Left lung (tissue), 10 donors: Measurements from ENCODE around the gene TADA1. TPM values are rescaled to one million over a fixed set of nuclear protein-coding genes. Genes with fewer than 3 reads are reported as not detected.

Source experiments
- ATAC-seq: fragments of 200-7000 bp; cut with Tn5 transposase; one replicate; pipeline ENCODE4 v1.9.1; 2020; ENCODE audit warnings: moderate library complexity
- DNase-seq, 4 donors: peaks; one replicate each; pipeline ENCODE4 v3.0.0-alpha.2; 2013 to 2020
- H3K27ac ChIP-seq, 2 donors: fragments of 200-600 bp; sonication (generic) in 1 of 2; one replicate each; pipeline versions ENCODE4 v1.5.0 to v1.8.0; 2020 to 2021
- H3K27me3 ChIP-seq, 2 donors: fragments of 200-600 bp; sonication (generic) in 1 of 2; one replicate each; pipeline versions ENCODE4 v1.5.0 to v1.8.0; 2020 to 2021
- H3K36me3 ChIP-seq, 2 donors: fragments of 200-600 bp; sonication (generic) in 1 of 2; one replicate each; pipeline versions ENCODE4 v1.5.0 to v1.8.0; 2020 to 2021
- H3K4me1 ChIP-seq, 2 donors: fragments of 200-600 bp; one replicate each; pipeline ENCODE4 v1.8.0; 2021
- H3K4me3 ChIP-seq, 2 donors: fragments of 200-600 bp; sonication (generic) in 1 of 2; one replicate each; pipeline versions ENCODE4 v1.5.0 to v1.8.0; 2020 to 2021; ENCODE audit warnings: mild to moderate bottlenecking in 1 of 2
- H3K9me3 ChIP-seq, 2 donors: fragments of 200-600 bp; sonication (generic) in 1 of 2; one replicate each; pipeline versions ENCODE4 v1.5.0 to v1.8.0; 2020 to 2021
- CTCF ChIP-seq, 2 donors: fragments of 200-600 bp; sonication (generic) in 1 of 2; IDR thresholded peaks; one replicate each; pipeline versions ENCODE4 v1.5.0 to v1.8.0; 2021; ENCODE audit warnings: antibody characterized with exemption in 2 of 2
- intact Hi-C, 2 donors: fragments of 100-400 bp; cut with DNase I; formaldehyde crosslinking; loops; one replicate each; pipeline versions ENCODE4 v1.11.2 to v1.14.2; 2022
- polyA plus RNA-seq, 6 donors: library from polyadenylated mRNA; unstranded; fragments of 120-200 nt; gene quantifications; one replicate each; pipeline ENCODE4 v1.2.1, GENCODE V29; 2013; ENCODE audit not compliant: insufficient read length in 6 of 6
- total RNA-seq, 2 donors: library from RNA; stranded (reverse); fragmentation: NEBNext Ultra II Directional; extraction: Animal tissue kit (Norgen Biotek cat#: 25700); gene quantifications; one replicate each; pipeline ENCODE4 v1.2.1, GENCODE V29; 2021
- donor health status: DM: no; HTN: yes; CAD: no.
- donor health status: DM: no; HTN: no; CAD: no.

TADA1 gene
- total and polyA plus RNA-seq, 8 donors: 7.5 to 24.8 (median 22.9) TPM

DNA sequence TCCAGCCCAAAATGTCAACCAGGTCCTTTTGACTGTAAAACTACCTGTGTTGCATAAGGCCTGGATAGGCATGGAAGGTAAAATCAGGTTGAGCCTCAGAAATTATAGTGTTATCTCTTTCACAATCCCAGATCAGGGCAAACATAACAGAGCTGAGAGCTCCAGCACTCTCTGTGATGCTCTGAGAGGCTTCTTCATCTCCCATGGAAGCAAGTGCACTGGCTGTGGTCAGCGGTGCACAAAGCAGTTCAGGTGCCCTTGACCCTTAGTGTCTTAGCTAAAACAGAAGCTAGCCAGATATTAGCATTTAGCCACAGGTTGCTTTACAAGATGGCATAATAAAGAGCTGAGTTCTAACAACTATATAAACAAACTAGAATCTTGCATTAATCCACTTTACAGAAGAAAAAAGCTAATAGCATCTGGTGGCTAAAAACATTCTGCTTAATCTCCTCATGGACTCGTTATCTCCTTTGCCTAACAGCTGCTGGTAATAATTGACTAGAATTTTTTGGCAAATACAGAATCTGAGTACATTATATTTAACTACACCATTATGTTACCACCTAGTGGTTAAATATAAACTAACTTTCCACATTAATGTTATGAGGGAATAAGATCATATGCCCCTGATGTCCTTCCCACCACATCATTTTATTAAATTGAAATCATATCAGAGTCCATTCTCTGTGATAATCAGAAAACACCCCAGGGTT lies 62.4 kb downstream of the TADA1 start:
- DNase-seq (peak in 1 of 4 donors; percentile 8), ATAC-seq (peak; percentile 61)
- Histone ChIP-seq H3K36me3 (no peaks in the 10 kb centered on the region), H3K27ac (no peak overlapping the region), H3K27me3 (no peaks in the 10 kb centered on the region), H3K4me1 (peaks cover 0 to 3% of the 10 kb centered on the region in 2 donors), H3K9me3 (peaks cover 0 to 3% of the 10 kb centered on the region in 2 donors), H3K4me3 (no peak overlapping the region)
- TF ChIP-seq CTCF (IDR thresholded peaks at IDR 0.05): no peak
- intact Hi-C loops: no loop called here

DNA sequence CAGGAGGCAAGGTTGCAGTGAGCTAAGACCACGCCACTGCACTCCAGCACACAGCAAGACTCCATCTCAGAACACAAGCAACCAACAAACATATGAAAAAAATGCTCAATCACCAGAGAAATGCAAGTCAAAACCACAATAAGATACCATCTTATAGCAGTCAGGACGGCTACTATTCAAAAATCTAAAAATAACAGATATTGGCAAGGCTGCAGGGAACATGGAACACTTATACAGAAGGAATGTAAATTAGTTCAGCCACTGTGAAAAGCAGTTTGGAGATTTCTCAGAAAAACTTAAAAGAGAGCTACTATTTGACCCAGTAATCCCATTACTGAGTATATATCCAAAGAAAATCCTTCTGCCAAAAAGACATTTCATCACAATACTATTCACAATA lies 64.4 kb downstream of the TADA1 start:
- DNase-seq: no peak
- no peak for ATAC-seq

GRCh38 chr1:166808952-166809351 lies 67.1 kb downstream of the TADA1 start:
- Histone ChIP-seq H3K27ac (no peak overlapping the region), H3K27me3 (no peaks in the 10 kb centered on the region), H3K4me3 (no peak overlapping the region), H3K4me1 (no peaks in the 10 kb centered on the region), H3K36me3 (no peaks in the 10 kb centered on the region), H3K9me3 (no peaks in the 10 kb centered on the region)
- DNase-seq: no peak
- no peak for ATAC-seq
- TF ChIP-seq CTCF (IDR thresholded peaks at IDR 0.05): no peak
- intact Hi-C loops: no loop called here

More for the DNA sequence above, 64.4 kb downstream of the TADA1 start:
- intact Hi-C loops: no loop called here
- Histone ChIP-seq H3K9me3 (peaks cover 0 to 3% of the 10 kb centered on the region in 2 donors), H3K4me3 (no peak overlapping the region), H3K27me3 (no peaks in the 10 kb centered on the region), H3K36me3 (no peaks in the 10 kb centered on the region), H3K27ac (no peak overlapping the region), H3K4me1 (peaks cover 0 to 3% of the 10 kb centered on the region in 2 donors)
- no peak for TF ChIP-seq CTCF (IDR thresholded peaks at IDR 0.05)

Other genes starting within 250 kb of the TADA1 start
- 10 to 100 TPM; 48.9 to 49.6 TPM for gene POGK, start 36.8 kb downstream of the TADA1 start, total RNA-seq
- 10 to 100 TPM; 52.0 to 60.1 (median 54.9) TPM for gene POGK, start 36.8 kb downstream of the TADA1 start, polyA plus RNA-seq
- 1 to 10 TPM in 1 of 2 donors, under 1 TPM in 1; 0.60 to 2.1 TPM for gene ILDR2, start 99.3 kb upstream of the TADA1 start, total RNA-seq
- under 1 TPM; 0.36 to 0.75 (median 0.63) TPM for gene ILDR2, start 99.3 kb upstream of the TADA1 start, polyA plus RNA-seq
- gene MAEL, start 113.0 kb upstream of the TADA1 start, total RNA-seq: not detected
- gene MAEL, start 113.0 kb upstream of the TADA1 start, polyA plus RNA-seq: under 1 TPM in 5 of 6 donors, not detected in 1; 0.11 to 0.47 (median 0.25) TPM
- gene GPA33, start 214.1 kb upstream of the TADA1 start, total RNA-seq: under 1 TPM; 0.50 to 0.55 TPM
- gene GPA33, start 214.1 kb upstream of the TADA1 start, polyA plus RNA-seq: under 1 TPM in 4 of 6 donors, not detected in 2; 0.11 to 0.31 (median 0.18) TPM
- gene STYXL2, start 217.8 kb upstream of the TADA1 start, total RNA-seq: under 1 TPM in 1 of 2 donors, not detected in 1; 0.12 TPM
- gene STYXL2, start 217.8 kb upstream of the TADA1 start, polyA plus RNA-seq: 1 to 10 TPM in 2 of 6 donors, under 1 TPM in 4; 0.60 to 1.3 (median 0.71) TPM